ENCODE data around the gene SNRNP48. TPM values are rescaled to one million over a fixed set of nuclear protein-coding genes. Genes with fewer than 3 reads are reported as not detected.

The SNRNP48 gene
- total RNA-seq, 1 donor from 2014 or later, result 54.1 TPM

- Histone ChIP-seq H3K9me3 (ENCODE audit: low read depth) (no peaks in the 10 kb centered on the region), H3K4me3 (no peak overlapping the region), H2AFZ (replicated peaks) (no peak overlapping the region), H3K79me2 (ENCODE audit: low read depth) (no peaks in the 10 kb centered on the region), H3K27ac (no peak overlapping the region), H4K20me1 (ENCODE audit: low read depth) (no peaks in the 10 kb centered on the region), H3K4me2 (no peak overlapping the region), H3K4me1 (no peaks in the 10 kb centered on the region), H3F3A (ENCODE audit: low read depth) (no peaks in the 10 kb centered on the region), H3K9ac (no peak overlapping the region), H3K27me3 (no peaks in the 10 kb centered on the region), H3K36me3 (no peaks in the 10 kb centered on the region)
- H3K4me3 Mint-ChIP-seq, result no peak overlapping the region
- no peak for DNase-seq (ENCODE audit: low spot score)
- no peaks in the 10 kb centered on the region for H3K9me3 Mint-ChIP-seq
- H3K36me3 Mint-ChIP-seq, result peaks cover 1% of the 10 kb centered on the region
- no peak for TF ChIP-seq CTCF (IDR thresholded peaks at IDR 0.05)
- H3K27me3 Mint-ChIP-seq (ENCODE audit: insufficient read depth, low read depth), result peaks cover 2% of the 10 kb centered on the region
- H3K27ac Mint-ChIP-seq, result no peak overlapping the region
- H3K4me1 Mint-ChIP-seq, result no peaks in the 10 kb centered on the region
These were observed 31.2 kb upstream of the SNRNP48 start for GRCh38 chr6:7558781-7559180.

- H3K27ac Mint-ChIP-seq, result no peak overlapping the region
- Histone ChIP-seq H2AFZ (replicated peaks) (no peak overlapping the region), H4K20me1 (ENCODE audit: low read depth) (no peaks in the 10 kb centered on the region), H3K27ac (no peak overlapping the region), H3K4me3 (no peak overlapping the region), H3K27me3 (no peaks in the 10 kb centered on the region), H3K9me3 (ENCODE audit: low read depth) (no peaks in the 10 kb centered on the region), H3K9ac (no peak overlapping the region), H3K4me1 (no peaks in the 10 kb centered on the region), H3K36me3 (no peaks in the 10 kb centered on the region), H3K4me2 (no peak overlapping the region), H3F3A (ENCODE audit: low read depth) (no peaks in the 10 kb centered on the region), H3K79me2 (ENCODE audit: low read depth) (no peaks in the 10 kb centered on the region)
- no peaks in the 10 kb centered on the region for H3K4me1 Mint-ChIP-seq
- no peak for TF ChIP-seq CTCF (IDR thresholded peaks at IDR 0.05)
- TF ChIP-seq EZH2 (IDR thresholded peaks at IDR 0.05), result no peak
- TF ChIP-seq EZH2phosphoT487 (IDR thresholded peaks at IDR 0.05), result no peak
- no peaks in the 10 kb centered on the region for H3K9me3 Mint-ChIP-seq
- H3K27me3 Mint-ChIP-seq (ENCODE audit: insufficient read depth, low read depth), result no peaks in the 10 kb centered on the region
- no peak for DNase-seq (ENCODE audit: low spot score)
- no peak overlapping the region for H3K4me3 Mint-ChIP-seq
- peaks cover 1% of the 10 kb centered on the region for H3K36me3 Mint-ChIP-seq
These were observed 30.8 kb upstream of the SNRNP48 start for GRCh38 chr6:7559196-7559595.

- no peaks in the 10 kb centered on the region for H3K27me3 ChIP-seq
- Mint-ChIP-seq H3K9me3 (no peaks in the 10 kb centered on the region), H3K4me3 (no peak overlapping the region), H3K36me3 (peaks cover 1% of the 10 kb centered on the region), H3K27me3 (ENCODE audit: insufficient read depth, low read depth) (no peaks in the 10 kb centered on the region), H3K27ac (no peak overlapping the region), H3K4me1 (no peaks in the 10 kb centered on the region)
- no peak for DNase-seq (ENCODE audit: low spot score)
- no peaks in the 10 kb centered on the region for H3K36me3 ChIP-seq
- H3K27ac ChIP-seq, result no peak overlapping the region
- no peaks in the 10 kb centered on the region for H3K4me1 ChIP-seq
- H3K79me2 ChIP-seq (ENCODE audit: low read depth), result no peaks in the 10 kb centered on the region
- H3K9me3 ChIP-seq (ENCODE audit: low read depth), result no peaks in the 10 kb centered on the region
- no peak overlapping the region for H3K4me3 ChIP-seq
- TF ChIP-seq EZH2phosphoT487 (IDR thresholded peaks at IDR 0.05) (no peak), EZH2 (IDR thresholded peaks at IDR 0.05) (no peak), CTCF (IDR thresholded peaks at IDR 0.05) (no peak)
- H3K4me2 ChIP-seq, result no peak overlapping the region
- no peaks in the 10 kb centered on the region for H4K20me1 ChIP-seq (ENCODE audit: low read depth)
- no peak overlapping the region for H3K9ac ChIP-seq
- H3F3A ChIP-seq (ENCODE audit: low read depth), result no peaks in the 10 kb centered on the region
- no peak overlapping the region for H2AFZ ChIP-seq (replicated peaks)
These were observed 30.2 kb upstream of the SNRNP48 start for GRCh38 chr6:7559651-7560385.
